GM21737 (cell line): ENCODE data around the gene KCNJ12.

Experiments
- ATAC-seq: cut with Tn5 transposase; IDR thresholded peaks from one replicate; pipeline ENCODE4 v1.9.1; 2021; ENCODE audit warnings: mild to moderate bottlenecking, moderate library complexity; ENCODE audit not compliant: unreplicated experiment

The KCNJ12 gene

DNA sequence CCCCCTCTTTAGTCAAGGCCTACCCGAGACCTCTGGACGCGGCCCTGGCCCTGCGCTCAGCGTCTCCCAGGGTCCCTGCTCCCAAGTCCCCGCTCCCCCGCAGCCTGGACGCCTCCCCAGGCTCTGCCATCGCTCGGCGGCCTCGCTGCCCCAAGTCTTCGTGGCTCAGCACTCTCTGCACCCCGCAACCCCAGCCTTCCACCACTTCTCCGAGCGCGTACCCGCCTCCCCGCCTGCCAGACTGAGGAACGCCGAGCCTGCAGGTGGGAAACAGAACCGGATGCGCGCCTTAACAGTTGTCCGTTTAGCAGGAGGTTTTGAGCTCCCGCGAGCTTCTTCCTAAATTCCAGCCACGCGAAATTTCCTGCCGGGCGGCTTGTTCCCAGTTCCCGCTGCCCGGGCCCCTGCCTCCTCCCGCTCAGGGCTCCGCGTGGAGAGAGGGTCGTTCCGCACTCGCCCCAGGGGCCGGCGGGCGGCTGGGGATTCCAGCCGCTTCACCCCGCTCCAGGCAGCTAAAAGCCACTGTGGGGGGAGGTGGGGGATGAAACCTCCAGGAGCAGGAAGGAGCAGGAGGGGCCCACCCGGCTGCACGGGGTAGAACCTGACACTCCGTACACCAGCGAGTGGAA is 87.7 kb downstream of the KCNJ12 start:
- ATAC-seq: no peak

DNA sequence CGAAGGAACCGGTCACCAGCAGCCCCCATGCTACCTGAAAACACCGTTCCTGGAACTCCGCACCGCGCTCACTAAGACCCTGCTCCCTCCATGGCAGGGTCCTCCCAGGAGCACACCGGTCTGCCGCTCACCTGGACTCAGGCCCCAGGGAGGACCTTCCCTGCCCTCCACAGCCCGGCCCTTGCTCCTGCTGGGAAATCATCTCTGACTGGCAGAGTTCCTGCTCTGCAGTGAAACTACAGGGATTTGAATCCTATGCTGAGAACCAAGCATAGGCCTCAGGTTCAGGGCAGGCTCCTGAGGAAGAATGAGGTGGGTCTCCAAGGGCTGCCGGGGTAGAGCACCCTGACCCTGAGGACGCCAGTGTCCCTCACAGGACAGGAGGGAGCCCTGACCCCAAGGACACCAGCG is 88.5 kb downstream of the KCNJ12 start:
- ATAC-seq: no peak

DNA sequence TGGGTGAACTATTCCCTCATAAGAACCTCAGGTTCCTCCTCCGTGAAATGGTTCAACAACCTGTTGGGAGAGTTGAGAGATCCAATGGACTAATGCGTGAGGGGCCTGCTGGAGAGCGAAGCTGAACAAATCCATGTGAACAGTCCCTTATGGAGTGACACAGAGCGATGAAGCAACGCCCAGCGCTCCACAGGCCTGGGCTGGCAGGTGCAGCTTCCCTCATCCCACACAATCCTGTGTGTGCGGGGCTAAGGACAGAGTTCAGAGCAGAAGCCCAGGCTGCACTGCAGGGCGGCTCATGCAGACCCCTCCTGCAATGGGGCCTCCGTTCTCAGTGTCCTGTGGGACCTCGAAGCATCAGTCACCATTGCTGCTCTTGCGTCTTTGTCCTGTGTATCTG is 90.4 kb downstream of the KCNJ12 start:
- no peak for ATAC-seq

DNA sequence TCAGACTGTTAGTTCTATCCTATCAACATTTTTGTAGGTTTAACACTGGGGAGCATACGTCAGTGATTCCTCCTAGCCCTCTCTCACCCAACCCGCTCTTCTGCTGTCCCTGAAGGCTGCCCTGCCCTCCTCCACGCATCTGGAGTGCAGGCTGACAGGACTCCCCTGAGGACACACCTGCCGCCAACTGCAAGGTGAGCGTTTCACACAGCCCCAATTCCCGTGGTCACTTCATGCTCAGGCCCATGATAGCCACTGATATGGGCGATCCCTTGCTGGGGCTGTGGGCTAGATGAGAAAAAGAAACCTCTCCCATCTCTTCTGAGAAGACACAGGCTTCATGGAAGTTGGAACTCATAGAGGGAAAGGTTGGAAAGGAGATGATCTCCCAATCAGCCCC is 91.0 kb downstream of the KCNJ12 start:
- ATAC-seq: no peak

DNA sequence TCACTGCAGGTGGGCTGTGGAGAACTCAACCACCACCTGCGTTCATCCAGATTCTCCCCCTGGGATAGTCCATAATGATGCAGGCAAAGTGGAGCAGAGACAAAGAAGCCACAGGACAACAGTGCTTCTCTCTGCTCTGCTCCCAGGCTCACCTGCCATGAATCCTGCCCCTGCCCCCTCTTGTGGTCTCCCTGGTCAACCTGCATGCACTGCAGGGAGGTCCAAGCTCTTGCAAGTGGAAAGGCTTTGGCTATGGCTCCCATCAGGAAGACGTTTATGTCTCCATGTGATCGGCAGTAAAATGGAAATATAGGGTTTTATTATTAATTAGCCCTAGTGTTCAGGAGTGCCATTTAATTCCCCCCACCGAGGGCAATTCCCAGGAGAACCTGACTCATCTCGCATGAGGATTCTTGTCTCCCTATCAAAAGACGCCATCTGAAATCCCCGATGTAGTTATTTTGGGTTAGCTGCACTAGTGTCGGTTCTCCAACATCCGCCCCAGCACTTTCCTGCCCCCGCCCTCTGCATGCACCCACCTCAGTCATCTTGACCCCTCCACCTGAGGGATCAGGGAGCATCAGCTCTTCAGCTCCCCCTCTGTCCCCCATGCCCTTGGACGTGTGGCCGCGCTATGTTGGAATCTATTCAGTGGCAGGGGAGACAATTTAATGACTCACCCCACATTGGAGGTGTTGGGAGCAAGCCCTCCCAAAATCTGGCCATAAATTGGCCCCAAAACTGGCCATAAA is 91.8 kb downstream of the KCNJ12 start:
- no peak for ATAC-seq
